DMS153 (cell line): Measurements from ENCODE around the gene ASB3.

Source experiments
- DNase-seq: peaks from one replicate; lab custom pipeline; 2025; lab: John Stamatoyannopoulos, UW

ASB3 gene

GRCh38 chr2:53646788-53647187, 140.0 kb downstream of the ASB3 start:
- no peak for DNase-seq

GRCh38 chr2:53641290-53641689, 145.5 kb downstream of the ASB3 start:
- no peak for DNase-seq

- no peak for DNase-seq
Measured at GRCh38 chr2:53640466-53640865, 146.3 kb downstream of the ASB3 start.

GRCh38 chr2:53636596-53636995, 150.2 kb downstream of the ASB3 start:
- no peak for DNase-seq

GRCh38 chr2:53636109-53636508, 150.6 kb downstream of the ASB3 start:
- no peak for DNase-seq

- no peak for DNase-seq
Measured at GRCh38 chr2:53635694-53636093, 151.1 kb downstream of the ASB3 start.

- no peak for DNase-seq
Measured at GRCh38 chr2:53633441-53633840, 153.3 kb downstream of the ASB3 start.

- DNase-seq = no peak
Measured at GRCh38 chr2:53632714-53633113, 154.0 kb downstream of the ASB3 start.

GRCh38 chr2:53632126-53632460, 154.7 kb downstream of the ASB3 start:
- DNase-seq = no peak

- peak; percentile 15 for DNase-seq
Measured at GRCh38 chr2:53631313-53632125, 155.2 kb downstream of the ASB3 start.

- DNase-seq = no peak
Measured at GRCh38 chr2:53630026-53630606, 156.6 kb downstream of the ASB3 start.

GRCh38 chr2:53629501-53629900, 157.3 kb downstream of the ASB3 start:
- no peak for DNase-seq

- DNase-seq = no peak
Measured at GRCh38 chr2:53629001-53629400, 157.8 kb downstream of the ASB3 start.

GRCh38 chr2:53622141-53622540, 164.6 kb downstream of the ASB3 start:
- DNase-seq = no peak

GRCh38 chr2:53620981-53621380, 165.8 kb downstream of the ASB3 start:
- DNase-seq = no peak
